ENCODE measurements around the gene RUNX3. TPM values are rescaled to one million over a fixed set of nuclear protein-coding genes. Genes with fewer than 3 reads are reported as not detected.

RUNX3 gene
- total RNA-seq, 2 donors from 2014 or later, result 0.24 to 0.31 TPM

DNA sequence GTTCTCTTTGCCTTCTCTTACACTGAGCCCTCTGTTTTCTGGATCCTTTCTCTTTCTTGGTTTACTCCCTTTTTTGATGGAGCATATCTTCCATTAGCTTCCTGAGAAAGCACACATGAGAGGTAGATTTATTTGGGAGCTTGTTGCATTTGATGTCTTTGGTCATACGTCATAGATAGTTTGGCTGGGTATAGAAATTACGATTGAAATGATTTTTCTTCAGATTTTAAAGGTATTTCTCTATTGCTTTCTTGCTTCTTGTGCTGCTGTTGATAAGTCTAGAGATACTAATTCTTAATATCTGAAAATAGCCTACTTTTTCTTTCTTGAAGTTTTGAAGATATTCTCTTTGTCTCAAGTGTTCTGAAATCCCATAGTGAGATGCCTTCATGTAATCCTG, 45.3 kb upstream of the RUNX3 start:
- Histone ChIP-seq H3K9me3 (ENCODE audit: control insufficient read depth, low read length) (peaks cover 25% of the 10 kb centered on the region), H3K36me3 (ENCODE audit: control insufficient read depth, insufficient read depth, low read length) (no peaks in the 10 kb centered on the region), H3K4me3 (ENCODE audit: low read length) (no peak overlapping the region), H3K27ac (ENCODE audit: low read depth, low read length) (no peak overlapping the region), H3K4me1 (ENCODE audit: control insufficient read depth, insufficient read depth, low read length) (peaks cover 3% of the 10 kb centered on the region), H3K27me3 (ENCODE audit: control insufficient read depth, insufficient read depth, low read length, poor library complexity, severe bottlenecking) (no peaks in the 10 kb centered on the region), H3K9ac (ENCODE audit: extremely low read depth, low read length, poor library complexity, severe bottlenecking) (no peak overlapping the region)
- no peak for DNase-seq
- peaks cover 21% of the 10 kb centered on the region for H3K9me3 Mint-ChIP-seq
- TF ChIP-seq, protein P1, sequence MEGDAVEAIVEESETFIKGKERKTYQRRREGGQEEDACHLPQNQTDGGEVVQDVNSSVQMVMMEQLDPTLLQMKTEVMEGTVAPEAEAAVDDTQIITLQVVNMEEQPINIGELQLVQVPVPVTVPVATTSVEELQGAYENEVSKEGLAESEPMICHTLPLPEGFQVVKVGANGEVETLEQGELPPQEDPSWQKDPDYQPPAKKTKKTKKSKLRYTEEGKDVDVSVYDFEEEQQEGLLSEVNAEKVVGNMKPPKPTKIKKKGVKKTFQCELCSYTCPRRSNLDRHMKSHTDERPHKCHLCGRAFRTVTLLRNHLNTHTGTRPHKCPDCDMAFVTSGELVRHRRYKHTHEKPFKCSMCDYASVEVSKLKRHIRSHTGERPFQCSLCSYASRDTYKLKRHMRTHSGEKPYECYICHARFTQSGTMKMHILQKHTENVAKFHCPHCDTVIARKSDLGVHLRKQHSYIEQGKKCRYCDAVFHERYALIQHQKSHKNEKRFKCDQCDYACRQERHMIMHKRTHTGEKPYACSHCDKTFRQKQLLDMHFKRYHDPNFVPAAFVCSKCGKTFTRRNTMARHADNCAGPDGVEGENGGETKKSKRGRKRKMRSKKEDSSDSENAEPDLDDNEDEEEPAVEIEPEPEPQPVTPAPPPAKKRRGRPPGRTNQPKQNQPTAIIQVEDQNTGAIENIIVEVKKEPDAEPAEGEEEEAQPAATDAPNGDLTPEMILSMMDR (conservative IDR thresholded peaks at IDR 0.05), result no peak
- H3K27me3 Mint-ChIP-seq (ENCODE audit: insufficient read depth), result no peaks in the 10 kb centered on the region
- 84 to 100% methylated on average over 2 of the region's 2 CpGs for WGBS, 2 experiments (ENCODE audit: insufficient coverage in 1 of 2, insufficient read length in 1 of 2)
- H3K4me1 Mint-ChIP-seq, result peaks cover 5% of the 10 kb centered on the region
- H3K27ac Mint-ChIP-seq, result no peak overlapping the region
- H3K36me3 Mint-ChIP-seq (ENCODE audit: low read depth), result no peaks in the 10 kb centered on the region
- no peak overlapping the region for H3K4me3 Mint-ChIP-seq

DNA sequence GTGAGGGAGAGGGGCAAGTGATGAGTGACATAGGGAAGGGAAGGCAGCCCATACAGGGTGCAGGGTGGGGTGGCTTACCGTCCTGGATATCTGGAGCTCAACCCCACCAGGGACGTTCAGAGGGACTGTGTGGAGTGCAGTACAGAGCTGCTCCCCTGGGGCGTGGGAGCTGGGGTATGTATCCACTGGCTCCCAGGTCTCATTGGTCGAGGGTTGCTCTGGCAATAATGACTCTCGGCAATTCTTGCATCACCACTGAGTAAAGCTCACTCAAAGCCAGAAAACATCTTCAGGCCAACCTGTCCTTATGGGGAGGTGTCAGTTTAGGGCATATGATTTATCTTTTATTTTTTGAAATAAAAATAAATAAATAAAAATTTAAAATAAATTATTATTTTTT, 43.2 kb upstream of the RUNX3 start:
- Mint-ChIP-seq H3K36me3 (ENCODE audit: low read depth) (no peaks in the 10 kb centered on the region), H3K4me3 (no peak overlapping the region), H3K27me3 (ENCODE audit: insufficient read depth) (no peaks in the 10 kb centered on the region), H3K4me1 (peaks cover 5% of the 10 kb centered on the region), H3K9me3 (peaks cover 21% of the 10 kb centered on the region), H3K27ac (no peak overlapping the region)
- Histone ChIP-seq H3K4me3 (ENCODE audit: low read length) (no peak overlapping the region), H3K9ac (ENCODE audit: extremely low read depth, low read length, poor library complexity, severe bottlenecking) (no peak overlapping the region), H3K27ac (ENCODE audit: low read depth, low read length) (no peak overlapping the region), H3K27me3 (ENCODE audit: control insufficient read depth, insufficient read depth, low read length, poor library complexity, severe bottlenecking) (no peaks in the 10 kb centered on the region), H3K36me3 (ENCODE audit: control insufficient read depth, insufficient read depth, low read length) (no peaks in the 10 kb centered on the region), H3K9me3 (ENCODE audit: control insufficient read depth, low read length) (peaks cover 25% of the 10 kb centered on the region), H3K4me1 (ENCODE audit: control insufficient read depth, insufficient read depth, low read length) (peaks cover 3% of the 10 kb centered on the region)
- TF ChIP-seq, protein P1 (conservative IDR thresholded peaks at IDR 0.05), result no peak
- no peak for DNase-seq
- whole genome bisulfite sequencing, 2 experiments (ENCODE audit: insufficient coverage in 1 of 2, insufficient read length in 1 of 2), result 75 to 100% methylated on average over 2 to 5 of the region's 5 CpGs

DNA sequence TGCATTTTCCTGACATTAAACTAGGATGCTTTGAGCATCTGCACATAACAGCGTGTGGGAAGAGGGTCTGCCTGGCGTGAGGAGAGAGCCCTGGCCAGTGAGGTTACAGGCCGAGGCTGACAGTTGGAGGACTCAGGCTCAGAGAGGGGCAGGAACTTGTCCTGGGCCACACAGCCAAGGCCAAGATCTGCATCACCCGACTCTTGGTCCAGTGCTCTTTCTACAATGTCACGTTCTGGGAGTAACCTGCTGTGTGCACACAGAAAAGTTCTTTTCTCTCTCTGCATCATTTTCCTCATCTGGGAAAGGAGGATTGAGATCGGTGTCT, 42.8 kb upstream of the RUNX3 start:
- Histone ChIP-seq H3K36me3 (ENCODE audit: control insufficient read depth, insufficient read depth, low read length) (no peaks in the 10 kb centered on the region), H3K4me3 (ENCODE audit: low read length) (no peak overlapping the region), H3K4me1 (ENCODE audit: control insufficient read depth, insufficient read depth, low read length) (peaks cover 3% of the 10 kb centered on the region), H3K9me3 (ENCODE audit: control insufficient read depth, low read length) (peaks cover 25% of the 10 kb centered on the region), H3K27me3 (ENCODE audit: control insufficient read depth, insufficient read depth, low read length, poor library complexity, severe bottlenecking) (no peaks in the 10 kb centered on the region), H3K27ac (ENCODE audit: low read depth, low read length) (no peak overlapping the region), H3K9ac (ENCODE audit: extremely low read depth, low read length, poor library complexity, severe bottlenecking) (no peak overlapping the region)
- WGBS, 2 experiments (ENCODE audit: insufficient coverage in 1 of 2, insufficient read length in 1 of 2), result 77 to 94% methylated on average over 4 to 6 of the region's 6 CpGs
- DNase-seq, result no peak
- Mint-ChIP-seq H3K4me1 (peaks cover 2% of the 10 kb centered on the region), H3K4me3 (no peak overlapping the region), H3K9me3 (peaks cover 21% of the 10 kb centered on the region), H3K27ac (no peak overlapping the region), H3K36me3 (ENCODE audit: low read depth) (no peaks in the 10 kb centered on the region), H3K27me3 (ENCODE audit: insufficient read depth) (no peaks in the 10 kb centered on the region)
- TF ChIP-seq, protein P1 (conservative IDR thresholded peaks at IDR 0.05), result no peak

Data from endodermal cell (in vitro differentiated cells).